ENCODE data around the gene NUP214.
"Not testable (repeated sequence)": the region's sequence is repeated elsewhere in the genome, so short reads cannot be mapped to it uniquely, and the experiment has no call there.

Gene NUP214

GRCh38 chr9:131116281-131117120 is 8.9 kb upstream of the NUP214 start:
- no peak for DNase-seq (ENCODE audit: low spot score)

GRCh38 chr9:131117121-131117761 is 8.1 kb upstream of the NUP214 start:
- no peak for DNase-seq (ENCODE audit: low spot score)

GRCh38 chr9:131117762-131118145 is 7.6 kb upstream of the NUP214 start:
- DNase-seq (ENCODE audit: low spot score): no peak

- no peak for DNase-seq (ENCODE audit: low spot score)
These were observed 5.8 kb upstream of the NUP214 start for GRCh38 chr9:131119600-131119999.

GRCh38 chr9:131120620-131121228 is 4.7 kb upstream of the NUP214 start:
- DNase-seq (ENCODE audit: low spot score): no peak

- DNase-seq (ENCODE audit: low spot score): no peak
These were observed 4.0 kb upstream of the NUP214 start for GRCh38 chr9:131121346-131121745.

- DNase-seq (ENCODE audit: low spot score): no peak
These were observed 3.2 kb upstream of the NUP214 start for GRCh38 chr9:131122158-131122557.

GRCh38 chr9:131125038-131125287 is 423 bp upstream of the NUP214 start:
- DNase-seq (ENCODE audit: low spot score): no peak

GRCh38 chr9:131126059-131126426 is 657 bp downstream of the NUP214 start:
- DNase-seq (ENCODE audit: low spot score): no peak

GRCh38 chr9:131129183-131129582 is 3.8 kb downstream of the NUP214 start:
- no peak for DNase-seq (ENCODE audit: low spot score)

- DNase-seq (ENCODE audit: low spot score): no peak
These were observed 13.3 kb downstream of the NUP214 start for GRCh38 chr9:131138676-131139075.

GRCh38 chr9:131140112-131140511 is 14.7 kb downstream of the NUP214 start:
- no peak for DNase-seq (ENCODE audit: low spot score)

- DNase-seq (ENCODE audit: low spot score): no peak
These were observed 15.2 kb downstream of the NUP214 start for GRCh38 chr9:131140550-131140949.

- DNase-seq (ENCODE audit: low spot score): no peak
These were observed 16.8 kb downstream of the NUP214 start for GRCh38 chr9:131142160-131142559.

GRCh38 chr9:131144201-131144600 is 18.8 kb downstream of the NUP214 start:
- DNase-seq (ENCODE audit: low spot score): no peak

- DNase-seq (ENCODE audit: low spot score): no peak
These were observed 19.9 kb downstream of the NUP214 start for GRCh38 chr9:131145245-131145644.

- no peak for DNase-seq (ENCODE audit: low spot score)
These were observed 20.8 kb downstream of the NUP214 start for GRCh38 chr9:131146186-131146585.

GRCh38 chr9:131148276-131148675 is 22.9 kb downstream of the NUP214 start:
- DNase-seq (ENCODE audit: low spot score): no peak

- DNase-seq (ENCODE audit: low spot score): no peak
These were observed 23.7 kb downstream of the NUP214 start for GRCh38 chr9:131148966-131149687.

GRCh38 chr9:131149688-131150053 is 24.3 kb downstream of the NUP214 start:
- no peak for DNase-seq (ENCODE audit: low spot score)

- DNase-seq (ENCODE audit: low spot score): no peak
These were observed 28.2 kb downstream of the NUP214 start for GRCh38 chr9:131153595-131153994.

GRCh38 chr9:131158673-131159072 is 33.3 kb downstream of the NUP214 start:
- DNase-seq (ENCODE audit: low spot score): not testable (repeated sequence)
